Mammary epithelial cell (primary cell): ENCODE measurements around the gene SLC5A6.

Experiments used
- CTCF ChIP-seq, 2 donors: IDR thresholded peaks in 1 of 2; conservative IDR thresholded peaks in 1 of 2; 2 replicates each; pipeline ENCODE4 v1.5.1; 2011 to 2012; ENCODE audit warnings: inconsistent platforms in 2 of 2, low read length in 2 of 2, mild to moderate bottlenecking in 2 of 2, control low read depth in 1 of 2, low read depth in 1 of 2; ENCODE audit not compliant: insufficient read depth in 1 of 2; ENCODE audit errors: extremely low read depth in 1 of 2
- EZH2 ChIP-seq: IDR thresholded peaks from 2 replicates; pipeline ENCODE4 v1.6.1; 2012; ENCODE audit warnings: low read length, inconsistent platforms, borderline replicate concordance

- TF ChIP-seq CTCF (conservative IDR thresholded peaks at IDR 0.05 in 1 of 2, IDR thresholded peaks at IDR 0.05 in 1 of 2; ENCODE audit: extremely low read depth in 1 of 2, insufficient read depth in 1 of 2, low read depth in 1 of 2, low read length in 2 of 2) (no peak), EZH2 (no peak)
Measured at GRCh38 chr2:27155069-27155520, 57.0 kb downstream of the SLC5A6 start.
